Caco-2 (cell line): Measurements from ENCODE around the gene RASSF9. TPM values are rescaled to one million over a fixed set of nuclear protein-coding genes. Genes with fewer than 3 reads are reported as not detected.

Experiments
- BruUV-seq: library from RNA; stranded (reverse); fragments of 400-500 nt; replicated peaks from 2 replicates; lab custom pipeline; 2021; lab: Mats Ljungman, UMichigan
- CTCF ChIA-PET: fragments of 300-600 bp; sonication (Branson Sonifier 250); formaldehyde crosslinking; loops from one replicate; lab custom pipeline; 2022; ENCODE audit warnings: antibody characterized with exemption; lab: Charles Lee
- POLR2A ChIA-PET: fragments of 300-600 bp; sonication (Branson Sonifier 250); formaldehyde crosslinking; loops from one replicate; lab custom pipeline; 2022; ENCODE audit warnings: antibody characterized with exemption; lab: Charles Lee
- DNase-seq, 2 experiments: peaks; one replicate each; pipeline versions ENCODE4 v3.0.0 to v3.0.0-alpha.2; 2020 to 2022
- H3K27me3 ChIP-seq: replicated peaks from 2 replicates; pipeline ENCODE4 v1.6.0; 2011; ENCODE audit warnings: low read length; ENCODE audit not compliant: control insufficient read depth, insufficient read depth
- H3K36me3 ChIP-seq: 2 replicates; pipeline ENCODE4 v1.5.1; 2011; ENCODE audit warnings: low read length; ENCODE audit not compliant: control insufficient read depth, insufficient read depth
- H3K4me1 ChIP-seq: fragments of 250-450 bp; sonication (Bioruptor Pico); 2 replicates; pipeline ENCODE4 v1.5.1; 2020; ENCODE audit warnings: mild to moderate bottlenecking
- H3K4me3 ChIP-seq: 2 replicates; pipeline ENCODE4 v1.5.1; 2011; ENCODE audit warnings: low read depth, mild to moderate bottlenecking, control low read depth, low read length
- H3K9me3 ChIP-seq: fragments of 250-450 bp; sonication (Bioruptor Pico); 2 replicates; pipeline ENCODE4 v1.5.1; 2020; ENCODE audit warnings: mild to moderate bottlenecking, moderate library complexity
- H3K27ac Mint-ChIP-seq: one replicate; pipeline ENCODE4 v1.8.0; 2022; ENCODE audit warnings: mixed read lengths; ENCODE audit not compliant: unreplicated experiment
- H3K27me3 Mint-ChIP-seq: one replicate; pipeline ENCODE4 v1.8.0; 2022; ENCODE audit warnings: mixed read lengths; ENCODE audit not compliant: insufficient read depth, unreplicated experiment
- H3K36me3 Mint-ChIP-seq: one replicate; pipeline ENCODE4 v1.8.0; 2022; ENCODE audit warnings: mild to moderate bottlenecking, mixed read lengths; ENCODE audit not compliant: insufficient read depth, unreplicated experiment
- H3K4me1 Mint-ChIP-seq: one replicate; pipeline ENCODE4 v1.8.0; 2022; ENCODE audit warnings: low read depth, mixed read lengths; ENCODE audit not compliant: unreplicated experiment
- H3K4me3 Mint-ChIP-seq: one replicate; pipeline ENCODE4 v1.8.0; 2022; ENCODE audit warnings: mild to moderate bottlenecking, moderate library complexity, mixed read lengths; ENCODE audit not compliant: unreplicated experiment
- H3K9me3 Mint-ChIP-seq: one replicate; pipeline ENCODE4 v1.8.0; 2022; ENCODE audit warnings: mixed read lengths; ENCODE audit not compliant: unreplicated experiment
- CTCF ChIP-seq, 2 experiments: fragments of 200-600 bp in 1 of 2; IDR thresholded peaks; 1 replicate in 1 of 2; 2 replicates in 1 of 2; pipeline versions ENCODE4 v1.5.1 to v1.8.0; 2011 to 2022; ENCODE audit warnings: antibody characterized with exemption in 1 of 2, control low read depth in 1 of 2, inconsistent platforms in 1 of 2, low read depth in 1 of 2, low read length in 1 of 2, mild to moderate bottlenecking in 1 of 2, moderate library complexity in 1 of 2; ENCODE audit not compliant: insufficient read depth in 1 of 2, severe bottlenecking in 1 of 2, unreplicated experiment in 1 of 2
- intact Hi-C: fragments of 100-400 bp; cut with micrococcal nuclease; formaldehyde crosslinking; loops from one replicate; pipeline ENCODE4 v1.10.0; 2022; ENCODE audit not compliant: unreplicated experiment
- total RNA-seq: library from RNA; stranded (reverse); gene quantifications from 2 replicates; pipeline ENCODE4 v1.2.3, GENCODE V29; 2022

RASSF9 gene
- total RNA-seq, 1 experiment from 2014 or later = 0.20 TPM

DNA sequence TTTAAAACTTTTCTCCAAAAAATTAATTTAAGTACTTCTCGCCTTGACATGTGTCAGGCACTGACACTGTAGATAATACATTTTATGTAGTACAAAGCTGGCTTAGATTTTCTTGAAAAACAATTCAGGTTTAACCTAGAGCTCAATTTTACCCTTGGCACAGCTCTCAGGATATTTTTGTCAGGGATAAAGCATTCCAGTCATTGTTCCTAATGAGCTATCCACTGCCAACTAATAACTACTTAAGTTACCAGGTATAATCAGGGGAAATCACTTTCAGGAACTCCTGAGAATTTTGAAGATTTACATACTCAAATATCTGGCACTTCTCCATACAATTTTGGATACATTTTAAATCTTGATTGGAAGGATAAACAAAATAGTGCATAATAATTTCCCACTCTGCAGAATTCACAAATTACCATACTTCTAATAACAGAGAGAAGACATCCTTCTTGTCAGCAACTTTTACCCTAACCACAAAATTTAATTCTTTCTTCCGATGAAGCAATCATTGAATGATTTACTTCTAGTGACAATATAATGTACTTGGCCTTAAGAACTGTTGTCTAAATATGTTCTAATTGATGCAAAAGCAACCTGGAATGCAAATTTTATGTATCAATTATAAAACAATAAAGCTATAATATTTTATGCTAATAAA, 4.8 kb downstream of the RASSF9 start:
- Histone ChIP-seq H3K9me3 (no peaks in the 10 kb centered on the region), H3K4me3 (no peak overlapping the region), H3K36me3 (no peaks in the 10 kb centered on the region), H3K4me1 (peaks cover 8% of the 10 kb centered on the region), H3K27me3 (no peaks in the 10 kb centered on the region)
- ChIA-PET CTCF (no interaction called here), POLR2A (no interaction called here)
- H3K9me3 Mint-ChIP-seq = no peaks in the 10 kb centered on the region
- no peak overlapping the region for H3K27ac Mint-ChIP-seq
- no peak for DNase-seq
- intact Hi-C loops = no loop called here
- H3K36me3 Mint-ChIP-seq = no peaks in the 10 kb centered on the region
- H3K4me3 Mint-ChIP-seq = no peak overlapping the region
- no TSS peak for BruUV-seq
- peaks cover 8% of the 10 kb centered on the region for H3K27me3 Mint-ChIP-seq
- TF ChIP-seq CTCF (IDR thresholded peaks at IDR 0.05; ENCODE audit: insufficient read depth in 1 of 2, low read depth in 1 of 2, low read length in 1 of 2, severe bottlenecking in 1 of 2, unreplicated experiment in 1 of 2) = no peak
- H3K4me1 Mint-ChIP-seq = peaks cover 9% of the 10 kb centered on the region

- Histone ChIP-seq H3K27me3 (no peaks in the 10 kb centered on the region; the same call in 1 of the 2 replicates), H3K9me3 (no peaks in the 10 kb centered on the region), H3K4me3 (no peak overlapping the region), H3K36me3 (no peaks in the 10 kb centered on the region), H3K4me1 (no peaks in the 10 kb centered on the region)
- H3K27me3 Mint-ChIP-seq = peaks cover 12% of the 10 kb centered on the region
- no peaks in the 10 kb centered on the region for H3K4me1 Mint-ChIP-seq
- no peak for TF ChIP-seq CTCF (IDR thresholded peaks at IDR 0.05; ENCODE audit: insufficient read depth in 1 of 2, low read depth in 1 of 2, low read length in 1 of 2, severe bottlenecking in 1 of 2, unreplicated experiment in 1 of 2)
- H3K36me3 Mint-ChIP-seq = no peaks in the 10 kb centered on the region
- no peak overlapping the region for H3K27ac Mint-ChIP-seq
- no TSS peak for BruUV-seq
- ChIA-PET CTCF (no interaction called here), POLR2A (no interaction called here)
- DNase-seq = no peak
- no peaks in the 10 kb centered on the region for H3K9me3 Mint-ChIP-seq
- intact Hi-C loops = no loop called here
- no peak overlapping the region for H3K4me3 Mint-ChIP-seq
These were observed 6.8 kb downstream of the RASSF9 start for GRCh38 chr12:85829391-85829790.

DNA sequence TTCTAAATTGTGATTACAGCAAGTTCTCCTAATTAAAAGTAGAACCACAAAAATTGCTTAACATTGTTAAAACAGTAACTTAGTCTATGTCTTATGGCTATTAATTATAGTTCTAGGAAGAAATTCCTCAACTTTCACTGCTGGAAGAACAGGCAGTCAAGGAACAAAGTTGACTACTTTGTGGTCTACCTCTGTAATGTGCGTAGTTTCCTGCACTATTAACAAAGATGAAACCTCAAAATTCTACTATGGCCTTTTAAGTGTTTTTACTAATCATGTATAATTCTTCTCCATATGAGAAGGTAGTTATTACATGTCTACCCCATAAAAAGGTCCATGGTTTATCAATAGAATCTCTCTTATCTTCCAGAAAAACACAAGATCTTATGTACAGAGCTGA, 7.6 kb downstream of the RASSF9 start:
- intact Hi-C loops = no loop called here
- no peak for TF ChIP-seq CTCF (IDR thresholded peaks at IDR 0.05; ENCODE audit: insufficient read depth in 1 of 2, low read depth in 1 of 2, low read length in 1 of 2, severe bottlenecking in 1 of 2, unreplicated experiment in 1 of 2)

More for the DNA sequence above, 7.6 kb downstream of the RASSF9 start:
- Mint-ChIP-seq H3K36me3 (no peaks in the 10 kb centered on the region), H3K27me3 (peaks cover 16% of the 10 kb centered on the region), H3K4me3 (no peak overlapping the region), H3K9me3 (no peaks in the 10 kb centered on the region), H3K4me1 (no peaks in the 10 kb centered on the region), H3K27ac (no peak overlapping the region)
- ChIA-PET POLR2A (no interaction called here), CTCF (no interaction called here)
- H3K36me3 ChIP-seq = no peaks in the 10 kb centered on the region
- H3K27me3 ChIP-seq = no peaks in the 10 kb centered on the region; the same call in 1 of the 2 replicates
- peaks cover under 1% of the 10 kb centered on the region; the same call in 1 of the 2 replicates for H3K4me1 ChIP-seq
- no TSS peak for BruUV-seq
- no peaks in the 10 kb centered on the region for H3K9me3 ChIP-seq
- no peak overlapping the region for H3K4me3 ChIP-seq
- no peak for DNase-seq
